HG03159 (cell line): ENCODE data around the gene CALML3.
"Not testable (repeated sequence)": the region's sequence is repeated elsewhere in the genome, so short reads cannot be mapped to it uniquely, and the experiment has no call there.

ENCODE experiments used
- ATAC-seq: cut with Tn5 transposase; IDR thresholded peaks from one replicate; pipeline ENCODE4 v1.9.1; 2021; ENCODE audit warnings: mild to moderate bottlenecking, moderate library complexity; ENCODE audit not compliant: unreplicated experiment

CALML3 gene

GRCh38 chr10:5524641-5525560 is at the start of gene CALML3:
TSS of gene CALML3 (plus strand) at chr10:5524961. CDS start at chr10:5525086, 125 bp downstream.
- ATAC-seq = no peak

GRCh38 chr10:5475088-5475487 is 49.7 kb upstream of the CALML3 start:
- ATAC-seq = not testable (repeated sequence)

DNA sequence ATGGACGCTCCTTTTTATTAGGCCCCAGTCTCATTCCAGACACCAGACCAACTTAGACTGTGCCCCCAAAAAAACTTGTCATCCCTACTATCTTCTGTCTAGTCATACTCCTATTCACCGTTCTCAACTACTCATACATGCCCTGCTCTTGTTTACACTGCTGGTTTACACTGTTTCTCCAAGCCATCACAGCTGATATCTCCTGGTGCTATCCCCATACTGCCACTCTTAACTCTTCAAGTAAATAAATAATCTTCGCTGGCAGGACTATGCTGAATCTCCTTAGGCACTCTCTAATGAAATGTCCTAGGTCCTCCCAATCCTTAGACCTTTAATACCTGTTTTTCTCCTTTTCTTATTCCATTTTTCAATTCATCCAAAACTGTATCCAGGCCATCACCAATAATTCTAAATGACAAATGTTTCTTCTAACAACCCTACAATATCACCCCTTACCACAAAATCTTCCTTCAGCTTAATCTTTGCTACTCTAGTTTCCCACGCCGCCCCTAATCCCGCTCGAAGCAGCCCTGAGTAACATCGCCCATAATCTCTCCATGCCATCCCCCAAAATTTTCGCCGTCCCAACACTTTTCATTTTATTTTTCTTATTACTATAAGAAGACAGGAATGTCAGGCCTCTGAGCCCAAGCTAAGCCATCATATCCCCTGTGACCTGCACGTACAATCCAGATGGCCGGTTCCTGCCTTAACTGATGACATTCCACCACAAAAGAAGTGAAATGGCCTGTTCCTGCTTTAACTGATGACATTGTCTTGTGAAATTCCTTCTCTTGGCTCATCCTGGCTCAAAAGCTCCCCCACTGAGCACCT is 48.6 kb upstream of the CALML3 start:
- not testable (repeated sequence) for ATAC-seq

DNA sequence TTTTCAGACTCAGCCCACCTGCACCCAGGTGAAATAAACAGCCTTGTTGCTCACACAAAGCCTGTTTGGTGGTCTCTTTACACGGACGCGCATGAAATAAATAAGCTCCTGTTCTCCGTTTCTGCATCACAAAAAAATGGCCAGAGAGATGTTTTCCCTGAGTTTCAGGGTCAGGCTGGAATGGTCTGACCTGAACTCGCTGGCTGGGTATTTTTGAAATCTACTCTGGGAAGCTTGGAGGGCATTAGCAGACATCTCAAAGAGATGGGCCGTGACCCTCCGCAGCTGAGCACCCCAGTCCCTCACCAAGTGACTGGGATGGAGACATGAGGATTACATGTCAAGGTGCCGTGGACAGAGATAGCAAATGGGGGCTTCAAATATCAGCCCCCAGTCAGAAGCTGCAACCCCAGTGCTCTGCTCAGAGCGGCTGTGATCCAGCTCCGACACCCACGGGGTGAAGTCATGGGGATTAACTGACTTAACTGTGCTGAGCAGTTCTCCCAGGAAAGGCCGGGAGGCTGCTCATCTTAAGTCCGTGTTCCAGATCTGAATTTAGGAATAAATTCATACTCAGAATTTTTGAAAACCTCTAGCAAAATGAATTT is 47.7 kb upstream of the CALML3 start:
- ATAC-seq = no peak

- ATAC-seq = no peak
These were observed 46.6 kb upstream of the CALML3 start for GRCh38 chr10:5477948-5478693.

DNA sequence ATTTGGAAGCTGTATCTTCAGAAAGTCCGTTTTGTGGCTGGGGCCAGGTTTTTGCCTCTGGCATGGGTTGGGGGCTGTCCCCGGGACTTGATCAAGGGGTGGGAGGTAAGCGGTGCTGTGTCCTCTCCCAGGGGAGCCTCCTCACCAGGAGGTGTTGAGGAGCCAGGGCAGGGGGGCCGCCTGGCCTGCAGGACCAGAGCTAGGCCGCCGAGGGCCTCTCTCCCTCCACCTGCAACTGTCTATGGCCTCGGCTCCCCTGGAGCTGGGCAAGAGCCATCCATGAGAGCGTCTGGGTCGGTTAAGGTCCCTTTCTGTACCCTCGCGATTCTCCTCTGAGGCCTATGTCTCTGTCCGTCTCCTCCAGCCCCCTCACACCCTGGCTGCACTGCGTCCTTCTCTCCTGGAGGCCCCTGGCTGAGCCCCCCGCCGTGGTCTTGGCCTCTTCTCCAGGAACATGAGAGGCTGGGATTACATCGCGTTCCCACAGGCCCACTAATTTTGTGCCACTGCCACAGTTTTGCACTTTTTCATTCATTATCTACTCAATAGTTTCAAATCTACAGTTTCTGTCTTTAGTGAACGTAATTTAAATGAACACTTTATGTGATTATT is 46.0 kb upstream of the CALML3 start:
- ATAC-seq = no peak

DNA sequence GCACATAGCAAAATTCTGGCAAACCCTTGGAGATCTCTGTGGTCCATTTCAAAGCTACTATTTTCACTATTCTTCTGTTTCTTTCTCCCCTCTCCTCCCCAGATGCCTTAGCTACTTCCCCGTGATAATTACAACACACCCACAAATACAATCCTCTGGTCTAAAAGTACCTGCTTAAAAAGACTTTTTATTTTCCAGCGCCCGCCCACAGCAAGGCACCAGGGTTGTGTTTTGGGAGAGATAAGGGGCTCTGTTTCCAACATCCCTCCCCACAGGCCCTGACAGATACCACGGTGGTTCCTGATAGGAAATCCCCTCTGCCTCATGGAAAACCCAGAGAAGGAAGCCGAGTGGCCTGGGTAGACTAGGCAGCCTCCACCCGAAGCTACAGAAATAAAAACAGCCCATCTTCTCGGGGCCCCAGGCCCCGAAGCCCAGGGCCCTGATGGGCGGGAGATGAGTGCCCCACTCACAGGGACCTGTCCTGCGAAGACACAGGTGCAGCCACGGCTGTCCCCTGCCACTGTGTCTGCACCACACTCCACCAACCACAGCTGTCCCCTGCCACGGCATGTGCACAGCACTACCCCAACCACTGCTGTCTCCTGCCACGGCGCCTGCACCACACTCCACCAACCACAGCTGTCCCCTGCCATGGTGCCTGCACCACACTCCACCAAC is 45.1 kb upstream of the CALML3 start:
- ATAC-seq = no peak

GRCh38 chr10:5480162-5480941 is 44.4 kb upstream of the CALML3 start:
- no peak for ATAC-seq

GRCh38 chr10:5481121-5481520 is 43.6 kb upstream of the CALML3 start:
- ATAC-seq = no peak

DNA sequence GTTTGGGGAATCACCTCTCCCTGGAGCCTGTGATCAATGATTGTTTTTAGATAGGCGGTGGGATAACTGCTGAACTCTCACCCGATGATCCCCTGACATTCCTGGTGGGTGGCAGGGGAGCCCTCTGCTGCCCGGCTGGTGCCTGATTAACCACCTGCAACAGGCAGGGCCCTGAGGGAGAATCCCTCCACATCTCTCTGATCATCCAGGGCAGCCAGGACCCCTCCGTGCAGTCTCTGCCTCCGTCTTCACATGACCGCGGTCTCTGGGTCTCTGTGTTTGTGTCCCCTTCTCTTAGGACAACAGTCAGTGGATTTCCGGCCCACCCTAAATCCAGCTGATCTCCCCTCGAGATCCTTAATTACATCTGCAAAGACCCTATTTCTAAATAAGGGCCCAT is 42.7 kb upstream of the CALML3 start:
- no peak for ATAC-seq

DNA sequence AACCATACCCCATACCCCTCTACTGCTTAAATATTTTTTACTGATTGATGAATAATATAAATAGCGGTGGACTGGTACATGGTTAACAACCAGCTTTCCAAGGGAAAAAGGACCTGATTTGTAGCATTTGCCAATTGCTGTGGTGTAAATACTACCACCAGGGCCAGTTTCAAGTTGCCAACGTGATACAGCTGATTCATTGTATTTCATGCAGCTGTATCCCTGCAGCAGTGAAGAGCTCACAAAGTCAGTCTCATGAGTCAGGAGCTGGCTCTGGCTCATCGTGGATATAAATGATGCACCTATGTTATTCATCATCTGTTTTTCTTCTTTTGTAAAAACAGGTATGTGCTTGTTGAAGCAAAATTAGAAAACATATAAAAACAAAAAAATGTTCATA is 40.6 kb upstream of the CALML3 start:
- no peak for ATAC-seq

- ATAC-seq = no peak
These were observed 39.5 kb upstream of the CALML3 start for GRCh38 chr10:5485290-5485689.

DNA sequence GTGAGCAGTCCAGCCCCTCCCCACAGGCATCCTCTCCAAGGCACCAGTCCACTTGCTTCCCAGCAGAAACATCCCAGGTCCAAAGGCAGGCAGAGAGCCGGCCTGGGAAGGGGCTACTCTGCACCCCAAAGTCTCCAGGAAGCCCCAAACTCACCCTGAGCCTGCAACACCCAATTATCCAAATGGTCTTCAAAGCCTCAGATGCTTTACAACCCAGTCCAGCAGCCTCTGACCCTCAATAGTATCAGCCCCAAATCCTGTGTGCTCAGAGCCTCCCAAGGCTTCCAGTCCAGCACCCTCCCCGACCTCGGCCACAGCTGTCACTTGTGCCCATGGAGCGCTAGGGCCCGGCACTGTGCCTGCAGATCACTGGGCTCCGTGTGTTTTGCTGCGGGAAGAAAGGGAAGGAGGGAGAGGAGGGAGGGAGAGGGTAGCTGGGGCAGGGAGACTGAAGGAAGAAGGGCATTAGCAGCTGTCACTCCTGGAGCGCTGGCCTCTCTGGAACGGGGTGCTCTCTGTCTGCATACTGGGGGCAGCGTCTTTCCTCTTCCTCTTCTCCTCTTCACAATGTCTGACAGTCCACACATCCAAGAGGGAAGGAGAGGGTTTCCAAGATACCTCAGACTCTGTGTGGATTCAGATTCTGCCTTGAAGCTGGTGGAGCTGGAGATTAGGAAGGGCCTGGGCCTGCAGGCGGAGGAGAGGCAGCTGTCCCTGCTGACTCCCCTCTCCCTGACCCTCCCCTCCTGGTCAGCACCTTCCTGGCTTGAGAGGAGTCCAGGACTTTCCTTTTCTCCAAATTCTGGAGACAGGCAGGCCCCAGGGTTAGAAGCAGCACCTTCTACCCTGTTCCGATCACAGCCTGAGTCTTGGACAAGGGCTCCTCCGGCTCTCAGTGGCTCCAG is 38.6 kb upstream of the CALML3 start:
- no peak for ATAC-seq

DNA sequence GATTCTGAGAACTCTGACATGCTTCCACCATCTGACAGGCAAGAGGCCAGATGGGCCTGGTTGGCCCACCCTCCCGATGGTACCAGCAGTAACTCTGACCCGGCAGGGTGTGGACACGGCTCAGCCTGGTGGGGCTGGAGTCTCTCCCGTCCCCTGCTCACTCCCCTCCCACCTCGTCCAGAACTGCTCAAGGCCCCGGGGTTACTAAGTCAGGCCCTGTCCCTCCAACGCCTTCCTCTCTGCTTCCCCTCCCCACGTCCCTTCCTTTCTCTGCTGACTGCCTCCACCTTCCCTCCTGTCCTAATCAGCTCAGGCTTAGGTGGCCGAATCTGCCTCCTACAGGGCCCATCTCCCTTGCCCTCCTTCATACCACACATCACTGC is 37.9 kb upstream of the CALML3 start:
- no peak for ATAC-seq

- no peak for ATAC-seq
These were observed 36.2 kb upstream of the CALML3 start for GRCh38 chr10:5488272-5489161.

GRCh38 chr10:5490032-5490431 is 34.7 kb upstream of the CALML3 start:
- no peak for ATAC-seq
